HG03442 (cell line): Measurements from ENCODE around the gene C1orf174.

Source experiments
- ATAC-seq: cut with Tn5 transposase; IDR thresholded peaks from one replicate; pipeline ENCODE4 v1.9.1; 2021; ENCODE audit warnings: mild to moderate bottlenecking, moderate library complexity; ENCODE audit not compliant: unreplicated experiment

The C1orf174 gene

GRCh38 chr1:3879099-3879498 lies 21.0 kb downstream of the C1orf174 start:
- no peak for ATAC-seq

- no peak for ATAC-seq
Observed at GRCh38 chr1:3876716-3877115, 23.4 kb downstream of the C1orf174 start.

GRCh38 chr1:3874736-3875135 lies 25.3 kb downstream of the C1orf174 start:
- ATAC-seq: no peak

GRCh38 chr1:3872546-3872945 lies 27.5 kb downstream of the C1orf174 start:
- ATAC-seq: no peak

- no peak for ATAC-seq
Observed at GRCh38 chr1:3871451-3871805, 28.6 kb downstream of the C1orf174 start.

- ATAC-seq: no peak
Observed at GRCh38 chr1:3869751-3870301, 30.2 kb downstream of the C1orf174 start.

GRCh38 chr1:3868464-3869006 lies 31.5 kb downstream of the C1orf174 start:
- ATAC-seq: no peak

- no peak for ATAC-seq
Observed at GRCh38 chr1:3865606-3866160, 34.4 kb downstream of the C1orf174 start.

- ATAC-seq: no peak
Observed at GRCh38 chr1:3864884-3865283, 35.2 kb downstream of the C1orf174 start.

GRCh38 chr1:3863231-3863935 lies 36.7 kb downstream of the C1orf174 start:
- no peak for ATAC-seq

- no peak for ATAC-seq
Observed at GRCh38 chr1:3858231-3858981, 41.7 kb downstream of the C1orf174 start.

- ATAC-seq: no peak
Observed at GRCh38 chr1:3857791-3858129, 42.3 kb downstream of the C1orf174 start.

GRCh38 chr1:3856923-3857790 lies 42.9 kb downstream of the C1orf174 start, which contains the start of the genes CEP104 and DFFB:
TSS of gene CEP104 (minus strand) at chr1:3857211. CDS start at chr1:3852407, 4,804 bp downstream.
TSS of gene DFFB (plus strand) at chr1:3857476. CDS start at chr1:3857604, 128 bp downstream.
- ATAC-seq: peak; percentile 94

GRCh38 chr1:3852711-3853485 lies 47.2 kb downstream of the C1orf174 start:
- ATAC-seq: no peak

- no peak for ATAC-seq
Observed at GRCh38 chr1:3852091-3852490, 48.0 kb downstream of the C1orf174 start.

- no peak for ATAC-seq
Observed at GRCh38 chr1:3851292-3851691, 48.8 kb downstream of the C1orf174 start.

GRCh38 chr1:3850857-3851256 lies 49.2 kb downstream of the C1orf174 start:
- no peak for ATAC-seq

GRCh38 chr1:3847081-3847480 lies 53.0 kb downstream of the C1orf174 start:
- no peak for ATAC-seq

- no peak for ATAC-seq
Observed at GRCh38 chr1:3846541-3846940, 53.5 kb downstream of the C1orf174 start.

GRCh38 chr1:3842912-3843311 lies 57.2 kb downstream of the C1orf174 start:
- no peak for ATAC-seq
